ENCODE measurements around the gene FGF4. TPM values are rescaled to one million over a fixed set of nuclear protein-coding genes. Genes with fewer than 3 reads are reported as not detected.

The FGF4 gene
- total RNA-seq, 1 experiment from 2014 or later = not detected

GRCh38 chr11:69726019-69726418 is 49.1 kb downstream of the FGF4 start:
- Histone ChIP-seq H4K20me1 (ENCODE audit: insufficient read depth) (no peaks in the 10 kb centered on the region), H3K4me3 (replicated peaks in 1 of 2; ENCODE audit: low read depth in 1 of 2, low read length in 2 of 2) (no peak overlapping the region), H3K36me3 (ENCODE audit: control insufficient read depth in 1 of 2, insufficient read depth in 2 of 2, low read length in 2 of 2) (no peaks in the 10 kb centered on the region), H3K27me3 (ENCODE audit: insufficient read depth, low read length) (no peaks in the 10 kb centered on the region), H3K27ac (ENCODE audit: low read depth, low read length) (no peak overlapping the region), H3K4me2 (ENCODE audit: low read length) (peak overlapping the region; percentile 35; the same call in 1 of the 2 replicates), H3K9ac (ENCODE audit: low read length) (no peak overlapping the region), H3K9me2 (ENCODE audit: insufficient read depth) (no peaks in the 10 kb centered on the region), H3K79me2 (ENCODE audit: insufficient read depth, low read length) (no peaks in the 10 kb centered on the region), H2AFZ (ENCODE audit: low read depth, low read length, poor library complexity, severe bottlenecking) (no peak overlapping the region), H3K4me1 (ENCODE audit: control insufficient read depth in 1 of 2, insufficient read depth in 2 of 2, low read length in 2 of 2) (peaks cover 0 to 11% of the 10 kb centered on the region in 2 experiments; a peak in 2 of 4 replicates), H3K9me3 (ENCODE audit: control insufficient read depth in 1 of 2, insufficient read depth in 1 of 2, low read depth in 1 of 2, low read length in 2 of 2) (no peaks in the 10 kb centered on the region)
- RAD21 ChIA-PET (ENCODE audit: low non-redundant PET in 1 of 2, low total read pairs in 2 of 2, uncharacterized antibody in 2 of 2, unreplicated experiment in 2 of 2) = no interaction called here
- CTCF ChIA-PET = no interaction called here
- TF ChIP-seq REST (IDR thresholded peaks at IDR 0.05; ENCODE audit: low read depth) (no peak), FOSL1 (IDR thresholded peaks at IDR 0.05; ENCODE audit: low read depth) (no peak), EGR1 (IDR thresholded peaks at IDR 0.05; ENCODE audit: low read depth) (no peak), JUND (IDR thresholded peaks at IDR 0.05) (no peak), RAD21 (IDR thresholded peaks at IDR 0.05; ENCODE audit: low read depth) (no peak), ELF1 (IDR thresholded peaks at IDR 0.05; ENCODE audit: borderline replicate concordance, low read depth) (no peak), SIN3A (IDR thresholded peaks at IDR 0.05; ENCODE audit: low read depth) (no peak), EZH2phosphoT487 (IDR thresholded peaks at IDR 0.05; ENCODE audit: borderline replicate concordance) (no peak)
- TF ChIP-seq, protein P1, sequence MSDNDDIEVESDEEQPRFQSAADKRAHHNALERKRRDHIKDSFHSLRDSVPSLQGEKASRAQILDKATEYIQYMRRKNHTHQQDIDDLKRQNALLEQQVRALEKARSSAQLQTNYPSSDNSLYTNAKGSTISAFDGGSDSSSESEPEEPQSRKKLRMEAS (IDR thresholded peaks at IDR 0.05) = no peak
- intact Hi-C loops (cut with micrococcal nuclease) = no loop called here
- DNase-seq (ENCODE audit: low read depth, low spot score) = no peak
- BruUV-seq (replicated peaks) = no TSS peak
- POLR2A ChIA-PET = no interaction called here
- no peak for ATAC-seq

Data from HCT116 (cell line).